HG02642 (cell line): ENCODE measurements around the gene NEGR1.
A peak's percentile ranks its signal among the peaks of the same experiment; 100 is the strongest.

Experiments used
- ATAC-seq: cut with Tn5 transposase; IDR thresholded peaks from one replicate; pipeline ENCODE4 v1.9.1; 2021; ENCODE audit warnings: mild to moderate bottlenecking; ENCODE audit not compliant: unreplicated experiment, poor library complexity

NEGR1 gene

DNA sequence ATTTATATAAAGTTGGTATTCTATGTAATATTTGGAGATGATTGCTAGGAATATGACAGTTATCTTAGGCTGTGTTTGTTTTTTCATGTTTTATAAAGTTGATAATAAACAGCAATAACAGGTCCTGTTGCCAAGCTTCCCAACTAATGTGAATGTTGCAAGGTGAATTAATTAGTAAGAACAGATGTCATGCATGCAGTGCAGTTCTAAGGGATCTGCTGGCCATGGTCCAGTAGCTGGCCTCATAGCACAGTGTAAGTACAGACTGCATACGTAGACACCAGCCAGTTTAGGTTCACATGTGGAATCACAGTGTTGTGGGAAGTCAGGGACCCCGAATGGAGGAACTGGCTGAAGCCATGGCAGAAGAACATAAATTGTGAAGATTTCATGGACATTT, 478.2 kb downstream of the NEGR1 start:
- no peak for ATAC-seq

- ATAC-seq, result no peak
These were observed 486.3 kb downstream of the NEGR1 start for GRCh38 chr1:71796006-71796405.

DNA sequence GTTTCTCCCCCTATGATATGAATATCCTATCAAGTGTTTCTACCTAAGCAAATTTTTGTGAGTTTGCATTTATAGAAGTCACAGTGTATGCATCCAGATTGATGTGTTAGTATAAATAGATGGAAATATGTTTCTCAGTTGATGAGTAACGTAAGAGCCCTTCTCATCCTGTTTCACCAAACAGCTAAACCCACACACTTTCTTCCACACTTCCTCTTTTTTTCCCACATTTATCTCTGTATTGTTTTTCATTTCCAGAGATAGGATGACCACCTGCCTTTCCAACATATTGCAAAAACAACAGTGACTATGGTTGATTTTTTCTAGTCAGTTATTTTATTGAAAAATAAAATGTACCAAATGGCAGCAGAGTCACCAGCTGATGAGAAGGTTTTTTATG, 490.1 kb downstream of the NEGR1 start:
- ATAC-seq, result no peak

DNA sequence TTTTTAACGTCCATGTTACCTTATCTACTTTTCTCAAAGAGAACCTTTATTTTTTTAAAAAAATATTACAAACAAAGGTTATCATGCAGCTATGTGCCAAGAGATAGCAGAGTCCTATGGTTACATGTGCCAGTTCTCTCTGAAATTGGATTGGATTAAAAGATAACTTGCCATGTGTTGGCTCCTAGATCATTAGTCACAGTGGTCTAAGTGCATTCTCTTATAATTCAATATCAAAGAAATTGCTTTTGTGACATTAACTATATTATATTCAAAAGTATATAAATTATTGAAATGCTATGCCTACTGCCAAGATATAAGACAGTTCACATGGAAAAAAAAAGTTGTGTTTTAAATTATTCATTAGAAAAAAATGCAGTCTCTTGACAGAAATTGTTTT, 494.2 kb downstream of the NEGR1 start:
- no peak for ATAC-seq

DNA sequence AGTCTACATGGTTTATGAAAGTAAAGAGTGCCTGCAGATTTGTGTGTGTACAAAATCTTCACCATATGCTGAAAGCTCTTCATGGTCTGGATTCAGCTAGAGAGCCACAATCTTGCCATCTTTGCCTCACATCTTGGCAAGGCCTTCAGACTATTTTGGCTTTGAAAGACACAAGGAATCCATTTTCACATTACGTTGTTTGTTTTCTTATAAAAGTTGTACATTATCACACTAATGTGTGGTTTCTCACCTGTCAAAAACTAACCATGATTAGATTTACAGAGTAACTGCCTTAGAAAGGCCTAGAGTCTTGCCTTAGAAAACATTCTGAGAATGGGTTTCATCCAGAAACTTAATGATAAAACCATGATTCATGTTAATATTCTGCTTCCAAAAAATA, 494.6 kb downstream of the NEGR1 start:
- ATAC-seq, result no peak

- no peak for ATAC-seq
These were observed 496.1 kb downstream of the NEGR1 start for GRCh38 chr1:71786218-71786617.

GRCh38 chr1:71785450-71785849, 496.9 kb downstream of the NEGR1 start:
- no peak for ATAC-seq

- no peak for ATAC-seq
These were observed 497.3 kb downstream of the NEGR1 start for GRCh38 chr1:71785000-71785399.

DNA sequence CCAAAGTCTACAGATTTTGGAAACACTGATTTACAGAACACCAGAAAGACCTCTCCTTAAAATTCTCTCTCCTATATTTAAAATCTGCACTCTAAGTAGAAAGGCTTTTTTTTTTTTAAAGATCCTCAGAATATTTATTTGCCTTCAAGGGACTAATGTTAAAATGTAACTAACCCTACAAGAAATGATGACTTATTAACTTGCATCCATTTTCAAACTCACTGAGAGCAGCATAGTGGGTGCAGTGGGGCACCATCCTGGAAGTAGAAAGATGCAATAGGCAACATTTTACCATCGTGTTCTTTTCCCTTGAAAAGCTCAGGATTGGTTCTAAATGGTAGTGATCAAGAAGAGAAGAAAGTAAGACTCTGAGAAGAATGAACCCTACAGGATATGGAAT, 498.1 kb downstream of the NEGR1 start:
- ATAC-seq, result no peak

DNA sequence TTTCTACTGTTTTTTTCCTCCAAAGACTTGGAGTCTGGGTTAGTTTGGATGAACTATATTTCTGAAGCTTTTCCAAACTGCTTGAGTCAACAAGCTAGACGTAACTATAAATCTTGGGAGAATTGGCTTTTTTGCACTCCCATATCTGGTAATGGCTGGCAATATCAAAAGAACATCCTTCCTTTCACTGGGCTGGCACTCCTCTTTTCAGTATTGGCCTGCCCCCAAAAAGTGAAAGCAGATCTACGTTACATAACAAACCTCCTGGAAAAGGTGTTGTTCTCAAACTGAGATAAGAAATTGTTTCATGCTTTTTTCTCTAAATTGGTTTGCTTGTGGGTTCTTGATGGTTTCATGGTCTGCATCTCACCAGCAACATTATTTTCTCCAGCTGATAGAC, 499.3 kb downstream of the NEGR1 start:
- ATAC-seq, result no peak

DNA sequence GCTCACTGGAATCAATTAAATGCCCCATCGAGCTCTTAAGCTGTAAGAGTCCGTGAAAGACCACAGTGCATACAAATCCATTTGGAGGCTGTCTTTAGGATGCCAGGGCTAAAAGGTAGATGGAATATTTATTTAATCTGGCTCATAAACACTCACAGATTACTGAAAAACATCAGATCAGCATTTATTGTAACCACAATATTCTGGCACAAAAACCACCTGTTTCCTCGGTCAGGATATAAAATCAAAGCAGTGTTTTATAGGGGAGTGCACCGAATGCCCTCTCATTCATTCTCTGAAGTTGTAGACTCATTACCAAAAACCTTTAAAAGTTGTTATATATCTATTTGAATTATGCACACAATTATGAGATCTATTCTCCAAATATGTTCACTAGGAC, 500.9 kb downstream of the NEGR1 start:
- no peak for ATAC-seq

- ATAC-seq, result peak; percentile 50
These were observed 501.7 kb downstream of the NEGR1 start for GRCh38 chr1:71780681-71781080.

- ATAC-seq, result no peak
These were observed 503.4 kb downstream of the NEGR1 start for GRCh38 chr1:71778940-71779339.

GRCh38 chr1:71777094-71777493, 505.2 kb downstream of the NEGR1 start:
- no peak for ATAC-seq

DNA sequence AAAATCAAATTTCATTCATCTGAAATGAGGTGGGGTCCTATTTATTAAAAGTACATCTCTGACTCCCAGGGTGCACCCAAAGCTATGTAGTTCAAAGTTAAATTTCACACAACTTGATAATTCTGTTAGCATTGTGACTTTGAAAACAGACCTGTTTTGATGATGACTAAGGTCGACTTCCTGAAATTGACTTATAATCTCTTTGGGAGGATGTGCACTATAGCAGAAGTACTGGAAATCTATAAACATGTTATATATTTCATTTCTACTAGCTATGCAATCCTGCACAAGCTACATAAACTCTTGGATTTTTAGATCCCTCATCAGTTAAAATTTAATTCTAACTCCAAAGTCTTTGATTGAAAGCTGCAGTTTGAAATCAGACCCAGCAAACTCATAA, 507.6 kb downstream of the NEGR1 start:
- no peak for ATAC-seq

- no peak for ATAC-seq
These were observed 512.2 kb downstream of the NEGR1 start for GRCh38 chr1:71770121-71770520.

- no peak for ATAC-seq
These were observed 515.6 kb downstream of the NEGR1 start for GRCh38 chr1:71766748-71767147.

DNA sequence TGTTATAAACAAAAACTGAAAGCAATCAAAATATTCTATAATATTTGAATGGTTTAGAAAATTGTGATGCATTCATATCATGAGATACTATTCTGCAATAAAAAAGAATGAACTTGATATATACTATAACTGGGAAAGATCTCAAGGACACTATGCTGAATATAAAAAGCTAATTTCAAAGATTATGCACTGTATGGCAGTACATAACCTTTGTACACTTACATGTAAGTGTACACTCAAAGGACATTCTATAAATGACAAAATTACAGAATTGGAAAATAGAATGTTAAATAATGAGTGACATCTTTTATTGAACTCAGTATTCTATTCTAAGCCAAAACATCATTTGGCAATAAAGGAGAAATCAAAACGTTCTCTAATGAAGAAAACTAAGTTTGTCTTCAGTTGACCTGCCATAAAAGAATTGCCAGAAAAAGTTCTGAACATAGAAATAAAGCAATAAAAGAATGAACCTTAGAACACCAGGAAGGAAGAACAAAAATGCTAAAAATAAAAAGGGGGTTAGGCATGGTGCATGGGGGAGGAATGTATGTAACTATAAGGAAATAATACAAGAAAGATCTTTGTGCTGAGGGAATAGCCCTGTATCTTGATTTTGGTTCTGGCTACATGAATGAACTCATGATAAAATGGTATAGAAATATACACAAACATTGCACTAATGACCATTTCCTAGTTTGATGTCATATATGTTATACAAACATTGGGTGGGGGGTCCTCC, 519.7 kb downstream of the NEGR1 start:
- ATAC-seq, result no peak

- ATAC-seq, result no peak
These were observed 526.9 kb downstream of the NEGR1 start for GRCh38 chr1:71755441-71755840.

- no peak for ATAC-seq
These were observed 528.6 kb downstream of the NEGR1 start for GRCh38 chr1:71753746-71754145.

GRCh38 chr1:71745326-71745725, 537.0 kb downstream of the NEGR1 start:
- ATAC-seq, result no peak

DNA sequence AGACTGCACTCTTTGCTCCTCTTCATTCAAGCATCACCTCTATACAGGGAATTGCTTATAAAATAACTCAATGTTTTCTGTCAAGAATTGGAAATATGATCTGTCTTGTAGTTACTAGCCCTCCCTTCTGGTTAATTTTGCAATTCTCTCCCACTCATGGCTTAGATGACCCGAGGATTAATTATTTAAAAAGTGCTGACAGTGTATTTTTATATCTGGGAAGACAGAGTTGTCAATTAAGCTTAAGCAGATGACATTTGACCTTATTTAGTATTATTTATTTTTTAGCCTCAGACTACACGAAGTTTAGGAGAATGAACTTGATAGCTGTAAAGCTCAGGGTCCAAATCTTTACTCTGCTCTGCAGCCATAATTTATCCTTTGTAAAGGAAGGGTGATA, 538.5 kb downstream of the NEGR1 start:
- no peak for ATAC-seq

GRCh38 chr1:71738910-71739309, 543.4 kb downstream of the NEGR1 start:
- no peak for ATAC-seq
